CD4-positive, alpha-beta T cell treated with Interferon alpha-2 for 1 hour (primary cell): ENCODE data around the gene HPD.
"Not testable (repeated sequence)": the region's sequence is repeated elsewhere in the genome, so short reads cannot be mapped to it uniquely, and the experiment has no call there.

Experiments used
- DNase-seq, 2 donors: peaks; one replicate each; pipeline ENCODE4 v3.0.0-alpha.2; 2020 to 2022

HPD gene

GRCh38 chr12:121797937-121798786 lies 60.5 kb downstream of the HPD start:
- DNase-seq, result no peak

GRCh38 chr12:121796855-121797751 lies 61.6 kb downstream of the HPD start:
- no peak for DNase-seq

- peak; percentile 83 to 87 for DNase-seq
Measured at GRCh38 chr12:121795034-121795968, 63.4 kb downstream of the HPD start.

- DNase-seq, result peak in 1 of 2 donors; percentile 46
Measured at GRCh38 chr12:121794534-121795033, 64.1 kb downstream of the HPD start.

GRCh38 chr12:121793838-121794533 lies 64.7 kb downstream of the HPD start:
- DNase-seq, result peak; percentile 94 to 96

GRCh38 chr12:121793440-121793837 lies 65.2 kb downstream of the HPD start, which contains the start of gene RHOF:
Gene RHOF (minus strand): TSS chr12:121793688. CDS start chr12:121793633, 55 bp downstream.
- peak in 1 of 2 donors; percentile 59 for DNase-seq

- DNase-seq, result peak; percentile 65 to 71
Measured at GRCh38 chr12:121792607-121793439, 65.8 kb downstream of the HPD start.

- peak in 1 of 2 donors; percentile 66 for DNase-seq
Measured at GRCh38 chr12:121791671-121792551, 66.7 kb downstream of the HPD start.

GRCh38 chr12:121790785-121791184 lies 67.9 kb downstream of the HPD start:
- not testable (repeated sequence) for DNase-seq

GRCh38 chr12:121789800-121790728 lies 68.6 kb downstream of the HPD start:
- peak; percentile 94 to 95 for DNase-seq
